ENCODE results near the gene NFKB1. TPM values are rescaled to one million over a fixed set of nuclear protein-coding genes. Genes with fewer than 3 reads are reported as not detected.
A peak's percentile ranks its signal among the peaks of the same experiment; 100 is the strongest.

The NFKB1 gene
- total RNA-seq, 1 donor: 67.4 TPM

DNA sequence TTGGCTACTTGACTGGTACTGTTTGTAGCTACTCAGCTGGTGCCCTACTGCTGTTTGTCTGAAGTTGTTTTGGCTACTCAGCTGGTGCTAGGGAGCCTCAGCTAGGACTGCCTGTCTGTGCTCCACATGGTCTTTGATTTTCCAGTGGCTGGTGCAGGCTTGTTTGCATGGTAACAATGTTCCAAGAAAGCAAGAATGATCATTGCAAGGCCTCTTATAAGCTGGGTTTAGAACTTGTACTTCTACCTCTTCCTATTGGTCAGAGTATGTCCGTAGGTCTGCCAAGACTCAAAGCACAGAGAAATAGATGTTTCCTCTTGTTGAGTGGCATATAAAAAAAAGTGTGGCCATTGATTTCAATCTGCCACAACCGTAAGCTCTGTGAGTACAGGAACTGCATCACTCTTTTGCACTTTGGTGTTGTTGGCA lies 17.6 kb downstream of the NFKB1 start:
- no peak for TF ChIP-seq CTCF (IDR thresholded peaks at IDR 0.05; ENCODE audit: insufficient read depth, low read depth, low read length)
- H3K4me3 ChIP-seq (ENCODE audit: low read depth, low read length): no peak overlapping the region
- no peak for DNase-seq (ENCODE audit: low read depth)

DNA sequence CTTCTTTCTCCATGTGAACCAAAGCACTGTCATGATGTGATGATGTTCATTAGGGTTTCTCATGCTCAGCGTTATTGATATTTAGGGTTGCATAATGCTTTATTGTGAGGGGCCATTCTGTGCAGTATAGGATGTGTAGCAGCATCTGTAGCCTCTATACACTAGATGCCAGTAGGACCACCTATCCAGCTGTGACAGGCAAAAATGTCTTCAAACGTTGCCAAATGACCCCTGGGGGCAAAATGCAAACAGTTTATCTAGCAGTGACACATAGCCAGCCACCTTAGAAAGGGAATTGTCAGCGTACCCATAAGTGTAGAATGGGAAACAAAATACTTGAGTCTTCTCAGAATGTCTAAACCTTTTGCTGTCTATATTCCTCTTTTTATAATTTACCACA lies 18.8 kb downstream of the NFKB1 start:
- TF ChIP-seq CTCF (IDR thresholded peaks at IDR 0.05; ENCODE audit: insufficient read depth, low read depth, low read length): no peak
- no peak overlapping the region for H3K4me3 ChIP-seq (ENCODE audit: low read depth, low read length)
- no peak for DNase-seq (ENCODE audit: low read depth)

DNA sequence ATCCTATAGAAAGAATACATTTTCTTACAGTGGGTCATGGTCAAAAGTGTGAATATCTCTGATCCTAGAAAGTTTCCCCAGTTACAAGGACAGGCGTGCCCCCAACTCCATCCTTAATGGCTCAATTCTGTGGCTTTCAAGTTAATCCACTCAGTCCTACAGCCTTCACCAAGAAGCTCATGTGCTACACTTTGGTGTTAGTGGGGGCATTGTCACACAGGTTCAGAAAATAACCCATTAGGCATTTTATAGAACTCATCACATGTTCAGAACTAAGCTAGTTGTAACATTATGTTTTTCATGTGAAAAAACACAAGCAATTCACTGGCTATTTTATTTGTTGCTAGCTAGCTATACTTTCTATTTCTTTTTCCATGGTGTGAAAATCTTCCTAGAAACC lies 20.4 kb downstream of the NFKB1 start:
- no peak for TF ChIP-seq CTCF (IDR thresholded peaks at IDR 0.05; ENCODE audit: insufficient read depth, low read depth, low read length)
- no peak for DNase-seq (ENCODE audit: low read depth)
- no peak overlapping the region for H3K4me3 ChIP-seq (ENCODE audit: low read depth, low read length)

GRCh38 chr4:102522031-102522440 lies 20.9 kb downstream of the NFKB1 start:
- no peak for TF ChIP-seq CTCF (IDR thresholded peaks at IDR 0.05; ENCODE audit: insufficient read depth, low read depth, low read length)
- DNase-seq (ENCODE audit: low read depth): no peak
- no peak overlapping the region for H3K4me3 ChIP-seq (ENCODE audit: low read depth, low read length)

DNA sequence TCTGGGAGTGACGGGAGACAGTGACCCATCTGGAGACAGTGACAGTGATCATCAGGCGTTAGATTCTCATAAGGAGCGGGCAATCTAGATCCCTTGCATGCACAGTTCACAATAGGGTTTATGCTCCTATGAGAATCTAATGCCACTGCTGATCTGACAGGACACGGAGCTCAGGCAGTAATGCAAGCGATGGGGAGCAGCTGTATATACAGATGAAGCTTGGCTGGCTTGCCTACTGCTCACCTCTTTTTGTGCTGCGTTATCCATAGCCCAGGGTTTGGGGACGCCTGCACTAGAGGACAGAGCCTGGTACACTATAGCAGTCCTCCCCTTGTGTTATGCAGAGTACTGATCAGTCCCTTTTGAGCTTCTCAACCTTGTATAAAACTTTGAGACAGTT lies 23.5 kb downstream of the NFKB1 start:
- TF ChIP-seq CTCF (IDR thresholded peaks at IDR 0.05; ENCODE audit: insufficient read depth, low read depth, low read length): no peak
- no peak overlapping the region for H3K4me3 ChIP-seq (ENCODE audit: low read depth, low read length)
- DNase-seq (ENCODE audit: low read depth): no peak

DNA sequence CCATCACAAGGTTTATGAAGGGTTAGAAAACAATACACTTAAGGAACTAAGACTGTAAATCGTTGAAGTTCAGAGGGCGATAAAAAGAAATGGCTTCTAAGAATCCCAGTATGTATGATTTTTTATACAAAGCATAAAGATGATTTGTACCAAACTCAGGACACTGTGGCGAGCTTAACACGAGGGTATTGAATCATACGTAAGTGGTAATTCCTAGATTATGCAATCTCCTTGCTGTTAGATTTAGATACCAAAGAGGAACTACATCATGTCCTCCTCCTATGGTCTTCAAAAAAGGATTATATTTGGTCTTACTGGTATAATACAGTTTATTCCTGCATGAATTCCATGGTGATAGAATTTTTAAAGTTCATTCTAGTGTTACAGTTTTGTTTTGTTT lies 23.9 kb downstream of the NFKB1 start:
- TF ChIP-seq CTCF (IDR thresholded peaks at IDR 0.05; ENCODE audit: insufficient read depth, low read depth, low read length): no peak
- peak; percentile 76 for DNase-seq (ENCODE audit: low read depth)
- H3K4me3 ChIP-seq (ENCODE audit: low read depth, low read length): no peak overlapping the region

DNA sequence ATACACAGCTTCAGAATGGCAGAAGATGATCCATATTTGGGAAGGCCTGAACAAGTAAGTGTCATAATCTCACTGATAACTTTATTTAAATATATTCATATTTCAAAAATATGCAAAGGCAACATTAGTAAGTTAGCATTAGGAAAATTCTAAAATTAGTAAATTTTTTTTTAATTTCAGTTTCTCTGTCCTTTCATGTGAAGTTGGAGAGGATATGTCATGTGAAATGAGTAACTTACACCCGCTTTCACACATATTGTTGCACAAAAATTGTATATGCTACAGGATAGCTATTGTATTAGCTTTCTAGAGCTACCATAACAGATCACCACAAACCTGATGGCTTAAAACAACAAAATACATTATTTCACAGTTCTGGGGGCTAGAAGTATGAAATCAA lies 24.3 kb downstream of the NFKB1 start:
- no peak for TF ChIP-seq CTCF (IDR thresholded peaks at IDR 0.05; ENCODE audit: insufficient read depth, low read depth, low read length)
- no peak overlapping the region for H3K4me3 ChIP-seq (ENCODE audit: low read depth, low read length)
- DNase-seq (ENCODE audit: low read depth): no peak
